ENCODE results near the gene PTBP3. TPM values are rescaled to one million over a fixed set of nuclear protein-coding genes. Genes with fewer than 3 reads are reported as not detected.
"Not testable (repeated sequence)": the region's sequence is repeated elsewhere in the genome, so short reads cannot be mapped to it uniquely, and the experiment has no call there.

Gene PTBP3
- total RNA-seq, 1 experiment from 2014 or later: 57.1 TPM

DNA sequence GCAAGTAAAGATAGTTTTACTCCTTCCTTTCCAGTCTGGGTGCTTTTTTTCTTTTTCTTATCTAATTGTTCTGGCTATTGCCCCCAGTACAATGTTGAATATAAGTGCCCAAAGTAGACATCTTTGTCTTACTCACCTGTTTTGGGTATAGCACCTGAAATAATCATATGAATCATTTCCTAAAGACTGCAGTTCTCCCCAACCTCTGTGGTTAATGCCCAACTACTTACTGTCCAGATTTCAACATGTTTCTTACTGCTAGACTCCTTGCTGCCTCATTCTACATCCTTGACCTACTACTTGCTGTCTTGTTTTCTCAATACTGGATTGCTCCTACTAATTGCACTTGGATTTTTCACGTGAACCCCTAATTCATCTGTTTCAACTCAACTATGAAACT, 37.6 kb upstream of the PTBP3 start:
- ChIA-PET POLR2A (ENCODE audit: low non-redundant PET) (no interaction called here), CTCF (no interaction called here)
- Histone ChIP-seq H3K4me3 (ENCODE audit: low read depth, low read length, poor library complexity, severe bottlenecking) (no peak overlapping the region), H3K36me3 (ENCODE audit: insufficient read depth, low read length, poor library complexity, severe bottlenecking) (no peaks in the 10 kb centered on the region), H3K9me3 (ENCODE audit: low read depth, low read length, poor library complexity, severe bottlenecking) (peaks cover 5% of the 10 kb centered on the region), H3K27ac (ENCODE audit: low read depth, low read length, poor library complexity, severe bottlenecking) (no peak overlapping the region), H3K4me1 (ENCODE audit: insufficient read depth, low read length, poor library complexity, severe bottlenecking) (no peaks in the 10 kb centered on the region), H3K27me3 (replicated peaks; ENCODE audit: insufficient read depth, low read depth, low read length, poor library complexity) (no peaks in the 10 kb centered on the region)
- intact Hi-C loops (cut with micrococcal nuclease; ENCODE audit: unreplicated experiment): loop anchor here (10.0 kb wide), 1 partner anchor 344 kb away; the partner anchor contains the start of gene INIP
- TF ChIP-seq CTCF (conservative IDR thresholded peaks at IDR 0.05; ENCODE audit: low read depth, low read length): no peak
- no peak for TF ChIP-seq EZH2 (IDR thresholded peaks at IDR 0.05; ENCODE audit: borderline replicate concordance, low read depth, low read length, poor library complexity, severe bottlenecking)
- BruUV-seq (replicated peaks): no TSS peak
- DNase-seq (ENCODE audit: low spot score): no peak

- H3K4me3 ChIP-seq (ENCODE audit: low read depth, low read length, poor library complexity, severe bottlenecking): no peak overlapping the region
- ChIA-PET POLR2A (ENCODE audit: low non-redundant PET) (interaction anchor here (0.6 kb wide), 1 partner anchor 24 kb away, joined by 5 read pairs; no protein-coding TSS in a partner anchor), CTCF (no interaction called here)
- H3K27ac ChIP-seq (ENCODE audit: low read depth, low read length, poor library complexity, severe bottlenecking): no peak overlapping the region
- no TSS peak for BruUV-seq (replicated peaks)
- no peak for DNase-seq (ENCODE audit: low spot score)
- TF ChIP-seq EZH2 (IDR thresholded peaks at IDR 0.05; ENCODE audit: borderline replicate concordance, low read depth, low read length, poor library complexity, severe bottlenecking): no peak
- no peaks in the 10 kb centered on the region for H3K36me3 ChIP-seq (ENCODE audit: insufficient read depth, low read length, poor library complexity, severe bottlenecking)
- intact Hi-C loops (cut with micrococcal nuclease; ENCODE audit: unreplicated experiment): loop anchor here (10.0 kb wide), 2 partner anchors 345 to 455 kb away; partner anchors contain the start of gene INIP
- no peaks in the 10 kb centered on the region for H3K27me3 ChIP-seq (replicated peaks; ENCODE audit: insufficient read depth, low read depth, low read length, poor library complexity)
- no peaks in the 10 kb centered on the region for H3K4me1 ChIP-seq (ENCODE audit: insufficient read depth, low read length, poor library complexity, severe bottlenecking)
- H3K9me3 ChIP-seq (ENCODE audit: low read depth, low read length, poor library complexity, severe bottlenecking): peaks cover 5% of the 10 kb centered on the region
Observed at GRCh38 chr9:112369817-112370216, 36.4 kb upstream of the PTBP3 start.

GRCh38 chr9:112367465-112367864, 34.0 kb upstream of the PTBP3 start:
- Histone ChIP-seq H3K27ac (ENCODE audit: low read depth, low read length, poor library complexity, severe bottlenecking) (no peak overlapping the region), H3K4me3 (ENCODE audit: low read depth, low read length, poor library complexity, severe bottlenecking) (no peak overlapping the region), H3K36me3 (ENCODE audit: insufficient read depth, low read length, poor library complexity, severe bottlenecking) (no peaks in the 10 kb centered on the region), H3K27me3 (replicated peaks; ENCODE audit: insufficient read depth, low read depth, low read length, poor library complexity) (no peaks in the 10 kb centered on the region), H3K4me1 (ENCODE audit: insufficient read depth, low read length, poor library complexity, severe bottlenecking) (no peaks in the 10 kb centered on the region), H3K9me3 (ENCODE audit: low read depth, low read length, poor library complexity, severe bottlenecking) (peaks cover 5% of the 10 kb centered on the region)
- BruUV-seq (replicated peaks): no TSS peak
- CTCF ChIA-PET: no interaction called here
- no peak for DNase-seq (ENCODE audit: low spot score)
- POLR2A ChIA-PET (ENCODE audit: low non-redundant PET): no interaction called here
- intact Hi-C loops (cut with micrococcal nuclease; ENCODE audit: unreplicated experiment): loop anchor here (10.0 kb wide), 1 partner anchor 457 kb away; no protein-coding TSS in a partner anchor
- TF ChIP-seq EZH2 (IDR thresholded peaks at IDR 0.05; ENCODE audit: borderline replicate concordance, low read depth, low read length, poor library complexity, severe bottlenecking): no peak

- no peak for TF ChIP-seq EZH2 (IDR thresholded peaks at IDR 0.05; ENCODE audit: borderline replicate concordance, low read depth, low read length, poor library complexity, severe bottlenecking)
- peak; percentile 34 for TF ChIP-seq CTCF (conservative IDR thresholded peaks at IDR 0.05; ENCODE audit: low read depth, low read length)
- intact Hi-C loops (cut with micrococcal nuclease; ENCODE audit: unreplicated experiment): loop anchor here (10.0 kb wide), 1 partner anchor 458 kb away; no protein-coding TSS in a partner anchor
Observed at GRCh38 chr9:112366591-112366990, 33.2 kb upstream of the PTBP3 start.

GRCh38 chr9:112365257-112365656, 31.8 kb upstream of the PTBP3 start:
- H3K27ac ChIP-seq (ENCODE audit: low read depth, low read length, poor library complexity, severe bottlenecking); H3K4me3 ChIP-seq (ENCODE audit: low read depth, low read length, poor library complexity, severe bottlenecking); POLR2A ChIA-PET (ENCODE audit: low non-redundant PET); H3K27me3 ChIP-seq (replicated peaks; ENCODE audit: insufficient read depth, low read depth, low read length, poor library complexity); CTCF ChIA-PET; H3K36me3 ChIP-seq (ENCODE audit: insufficient read depth, low read length, poor library complexity, severe bottlenecking); DNase-seq (ENCODE audit: low spot score); H3K9me3 ChIP-seq (ENCODE audit: low read depth, low read length, poor library complexity, severe bottlenecking); BruUV-seq (replicated peaks); H3K4me1 ChIP-seq (ENCODE audit: insufficient read depth, low read length, poor library complexity, severe bottlenecking): not testable (repeated sequence)
- intact Hi-C loops (cut with micrococcal nuclease; ENCODE audit: unreplicated experiment): loop anchor here (10.0 kb wide), 1 partner anchor 460 kb away; no protein-coding TSS in a partner anchor

More at GRCh38 chr9:112366591-112366990, 33.2 kb upstream of the PTBP3 start:
- Histone ChIP-seq H3K4me3 (ENCODE audit: low read depth, low read length, poor library complexity, severe bottlenecking) (no peak overlapping the region), H3K36me3 (ENCODE audit: insufficient read depth, low read length, poor library complexity, severe bottlenecking) (no peaks in the 10 kb centered on the region), H3K27me3 (replicated peaks; ENCODE audit: insufficient read depth, low read depth, low read length, poor library complexity) (no peaks in the 10 kb centered on the region), H3K27ac (ENCODE audit: low read depth, low read length, poor library complexity, severe bottlenecking) (no peak overlapping the region), H3K4me1 (ENCODE audit: insufficient read depth, low read length, poor library complexity, severe bottlenecking) (no peaks in the 10 kb centered on the region), H3K9me3 (ENCODE audit: low read depth, low read length, poor library complexity, severe bottlenecking) (peaks cover 5% of the 10 kb centered on the region)
- no peak for DNase-seq (ENCODE audit: low spot score)
- no TSS peak for BruUV-seq (replicated peaks)
- POLR2A ChIA-PET (ENCODE audit: low non-redundant PET): no interaction called here
- CTCF ChIA-PET: no interaction called here
